Natural killer cell treated with Interleukin-12 subunit alpha and Interleukin-12 subunit beta and Interleukin-15 and Interleukin-18, amount 100 ng/mL, for 72 hours (primary cell): Measurements from ENCODE around the gene VASH1. TPM values are rescaled to one million over a fixed set of nuclear protein-coding genes. Genes with fewer than 3 reads are reported as not detected.
A peak's percentile ranks its signal among the peaks of the same experiment; 100 is the strongest.

ENCODE experiments used
- ATAC-seq, 2 donors: fragments of 150-1000 bp; cut with Tn5 transposase in 1 of 2; sonication (Bioruptor Pico), chemical (Tn5 transposase) in 1 of 2; 2 replicates each; pipeline ENCODE4 v1.10.0; 2021
- DNase-seq: peaks from one replicate; pipeline ENCODE4 v3.0.0; 2022; ENCODE audit warnings: low spot score
- H3K27ac Mint-ChIP-seq, 2 donors: 1 replicate in 1 of 2; 2 replicates in 1 of 2; pipeline ENCODE4 v1.8.0; 2022; ENCODE audit warnings: mixed read lengths in 2 of 2, mild to moderate bottlenecking in 1 of 2, moderate library complexity in 1 of 2
- H3K27me3 Mint-ChIP-seq, 2 donors: 1 replicate in 1 of 2; 2 replicates in 1 of 2; pipeline ENCODE4 v1.8.0; 2022; ENCODE audit warnings: mixed read lengths in 2 of 2
- H3K36me3 Mint-ChIP-seq: one replicate; pipeline ENCODE4 v1.8.0; 2022; ENCODE audit warnings: mixed read lengths
- H3K4me1 Mint-ChIP-seq, 2 donors: 1 replicate in 1 of 2; 2 replicates in 1 of 2; pipeline ENCODE4 v1.8.0; 2022; ENCODE audit warnings: low read depth in 2 of 2, mixed read lengths in 2 of 2, mild to moderate bottlenecking in 1 of 2
- H3K4me3 Mint-ChIP-seq: one replicate; pipeline ENCODE4 v1.8.0; 2022; ENCODE audit warnings: mixed read lengths
- H3K9me3 Mint-ChIP-seq: 2 replicates; pipeline ENCODE4 v1.8.0; 2022; ENCODE audit warnings: mixed read lengths
- total RNA-seq, 2 donors: library from RNA; stranded (reverse); gene quantifications; one replicate each; pipeline ENCODE4 v1.2.3, GENCODE V29; 2022

VASH1 gene
- total RNA-seq, 2 donors from 2014 or later: 1.2 to 1.9 TPM

GRCh38 chr14:76808990-76809389 is 47.7 kb downstream of the VASH1 start:
- Mint-ChIP-seq H3K9me3 (no peaks in the 10 kb centered on the region), H3K36me3 (peaks cover 8% of the 10 kb centered on the region), H3K4me1 (peaks cover 16 to 17% of the 10 kb centered on the region in 2 donors), H3K4me3 (no peak overlapping the region), H3K27ac (no peak overlapping the region), H3K27me3 (no peaks in the 10 kb centered on the region)
- DNase-seq (no peak), ATAC-seq (no peak)

- H3K27me3 Mint-ChIP-seq: no peaks in the 10 kb centered on the region
- no peak for ATAC-seq
- H3K4me3 Mint-ChIP-seq: peak overlapping the region; percentile 89
- H3K27ac Mint-ChIP-seq: peak overlapping the region; percentile 82 to 92
- no peak for DNase-seq
- peaks cover 16 to 17% of the 10 kb centered on the region in 2 donors for H3K4me1 Mint-ChIP-seq
- H3K36me3 Mint-ChIP-seq: peaks cover 8% of the 10 kb centered on the region
- no peaks in the 10 kb centered on the region for H3K9me3 Mint-ChIP-seq
These were observed 49.3 kb downstream of the VASH1 start for GRCh38 chr14:76810525-76810924.

- ATAC-seq: peak in 1 of 2 donors; percentile 6
- Mint-ChIP-seq H3K36me3 (peaks cover 8% of the 10 kb centered on the region), H3K4me3 (peak overlapping the region; percentile 89)
These were observed 49.7 kb downstream of the VASH1 start for GRCh38 chr14:76810953-76811400.

GRCh38 chr14:76811561-76811960 is 50.3 kb downstream of the VASH1 start:
- Mint-ChIP-seq H3K4me3 (peak overlapping the region; percentile 89), H3K27me3 (no peaks in the 10 kb centered on the region), H3K4me1 (peaks cover 16 to 17% of the 10 kb centered on the region in 2 donors), H3K9me3 (no peaks in the 10 kb centered on the region), H3K27ac (peak overlapping the region; percentile 82 to 92), H3K36me3 (peaks cover 8% of the 10 kb centered on the region)
- no peak for DNase-seq
- no peak for ATAC-seq

More at GRCh38 chr14:76810953-76811400, 49.7 kb downstream of the VASH1 start:
- Mint-ChIP-seq H3K27me3 (no peaks in the 10 kb centered on the region), H3K27ac (peak overlapping the region; percentile 82 to 92), H3K4me1 (peaks cover 16 to 17% of the 10 kb centered on the region in 2 donors), H3K9me3 (no peaks in the 10 kb centered on the region)
- DNase-seq: no peak

- Mint-ChIP-seq H3K27ac (peak overlapping the region; percentile 82 to 92), H3K36me3 (peaks cover 6% of the 10 kb centered on the region), H3K4me3 (peak overlapping the region; percentile 89), H3K9me3 (no peaks in the 10 kb centered on the region), H3K4me1 (peaks cover 16 to 17% of the 10 kb centered on the region in 2 donors), H3K27me3 (no peaks in the 10 kb centered on the region)
- DNase-seq (no peak), ATAC-seq (no peak)
These were observed 50.8 kb downstream of the VASH1 start for GRCh38 chr14:76812093-76812421.

GRCh38 chr14:76812422-76813383 is 51.4 kb downstream of the VASH1 start, which contains the start of gene ANGEL1:
TSS of gene ANGEL1 (minus strand) at chr14:76812882. CDS start at chr14:76812827, 55 bp downstream.
- H3K27ac Mint-ChIP-seq: peak within 1 kb of the TSS; percentile 82 to 92
- H3K4me1 Mint-ChIP-seq: peaks cover 16 to 17% of the 10 kb centered on the region in 2 donors

DNA sequence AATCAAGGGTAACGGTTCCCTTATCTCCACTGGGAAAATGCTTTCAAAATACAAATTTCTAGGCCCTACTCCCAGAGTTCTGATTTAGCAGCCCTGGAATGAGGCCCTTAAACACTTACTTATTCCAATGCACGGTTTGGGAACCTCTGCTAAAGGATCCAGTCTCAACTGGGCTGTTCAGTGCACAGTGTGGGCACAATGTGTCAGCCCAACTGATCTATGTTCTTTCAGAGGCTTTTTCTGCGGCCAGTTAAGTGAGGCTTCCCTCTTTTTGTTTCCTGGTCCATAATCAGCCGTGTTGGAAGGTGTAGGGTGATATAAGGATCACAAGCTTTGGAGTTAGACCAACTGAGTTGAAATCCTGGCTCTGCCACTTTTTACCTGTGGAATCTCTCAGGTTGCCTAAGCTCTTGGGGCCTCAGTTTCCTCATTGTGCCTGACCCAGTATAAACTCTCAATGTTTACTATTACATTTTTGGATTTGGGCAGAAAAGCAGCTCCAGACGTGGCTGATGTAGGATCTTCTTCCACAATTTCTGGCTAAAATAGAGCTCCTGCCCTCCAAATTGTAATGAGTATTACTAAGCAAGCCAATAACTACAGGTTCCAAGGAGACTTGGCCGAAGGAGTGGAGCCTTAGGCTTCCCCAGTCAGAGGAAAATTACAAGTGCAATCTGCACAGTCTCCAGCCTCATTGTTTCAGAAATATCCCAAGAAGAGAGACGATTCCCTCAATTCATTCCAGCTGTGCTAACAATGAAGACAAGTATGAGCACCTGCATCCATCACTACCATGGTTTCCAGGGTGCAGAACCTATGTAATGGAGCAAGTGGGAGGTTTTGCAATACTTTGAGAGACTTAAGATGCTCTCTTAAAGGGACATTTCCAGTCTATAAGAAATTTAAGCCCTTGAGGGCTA is 53.7 kb downstream of the VASH1 start:
- Mint-ChIP-seq H3K27me3 (peaks cover 2% of the 10 kb centered on the region in 2 donors), H3K9me3 (no peaks in the 10 kb centered on the region), H3K36me3 (no peaks in the 10 kb centered on the region), H3K27ac (no peak overlapping the region), H3K4me3 (no peak overlapping the region), H3K4me1 (peaks cover 16 to 17% of the 10 kb centered on the region in 2 donors)
- ATAC-seq (no peak), DNase-seq (no peak)

More at GRCh38 chr14:76812422-76813383, 51.4 kb downstream of the VASH1 start, which contains the start of gene ANGEL1:
- ATAC-seq (peak; percentile 97 to 98), DNase-seq (peak; percentile 97)
- H3K4me3 Mint-ChIP-seq: peak within 1 kb of the TSS; percentile 89
- no peaks in the 10 kb centered on the region for H3K9me3 Mint-ChIP-seq
- no peaks in the 10 kb centered on the region for H3K27me3 Mint-ChIP-seq
- peaks cover 5% of the 10 kb centered on the region for H3K36me3 Mint-ChIP-seq

DNA sequence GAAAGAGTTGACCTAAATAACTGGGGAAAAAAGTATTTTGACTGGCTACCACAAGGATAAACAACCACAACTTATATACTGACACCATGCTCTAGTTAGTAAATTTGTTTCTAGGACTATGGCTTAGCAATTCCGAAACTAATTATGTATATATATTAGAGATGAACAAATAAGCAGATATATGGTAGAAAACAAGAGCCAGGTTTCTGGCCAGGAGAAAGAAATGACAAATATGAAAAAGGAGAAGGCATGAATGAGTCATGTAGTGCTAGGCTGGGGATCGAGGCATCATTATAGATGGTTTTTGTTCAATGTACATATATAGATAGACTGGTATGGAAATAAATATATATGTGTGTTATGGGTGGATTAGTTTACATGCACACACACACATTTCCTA is 59.4 kb downstream of the VASH1 start:
- Mint-ChIP-seq H3K36me3 (no peaks in the 10 kb centered on the region), H3K27me3 (peaks cover 17 to 27% of the 10 kb centered on the region in 2 donors), H3K4me1 (no peaks in the 10 kb centered on the region), H3K9me3 (no peaks in the 10 kb centered on the region), H3K27ac (no peak overlapping the region), H3K4me3 (no peak overlapping the region)
- DNase-seq (no peak), ATAC-seq (no peak)

- Mint-ChIP-seq H3K27ac (no peak within 1 kb of the TSS), H3K36me3 (no peaks in the 10 kb centered on the region), H3K4me3 (no peak within 1 kb of the TSS), H3K27me3 (peaks cover 16 to 18% of the 10 kb centered on the region in 2 donors), H3K9me3 (no peaks in the 10 kb centered on the region), H3K4me1 (no peaks in the 10 kb centered on the region)
- DNase-seq: no peak
- no peak for ATAC-seq
These were observed 64.9 kb downstream of the VASH1 start, which contains the start of gene LRRC74A for GRCh38 chr14:76826122-76826521. TSS of gene LRRC74A (plus strand) at chr14:76826408. CDS start at chr14:76826698, 290 bp downstream.

- H3K4me3 Mint-ChIP-seq: no peak overlapping the region
- no peaks in the 10 kb centered on the region for H3K9me3 Mint-ChIP-seq
- DNase-seq (no peak), ATAC-seq (no peak)
- H3K27me3 Mint-ChIP-seq: peaks cover 16% of the 10 kb centered on the region in 2 donors
- no peak overlapping the region for H3K27ac Mint-ChIP-seq
- H3K4me1 Mint-ChIP-seq: no peaks in the 10 kb centered on the region
- no peaks in the 10 kb centered on the region for H3K36me3 Mint-ChIP-seq
These were observed 66.5 kb downstream of the VASH1 start for GRCh38 chr14:76827696-76828296.

DNA sequence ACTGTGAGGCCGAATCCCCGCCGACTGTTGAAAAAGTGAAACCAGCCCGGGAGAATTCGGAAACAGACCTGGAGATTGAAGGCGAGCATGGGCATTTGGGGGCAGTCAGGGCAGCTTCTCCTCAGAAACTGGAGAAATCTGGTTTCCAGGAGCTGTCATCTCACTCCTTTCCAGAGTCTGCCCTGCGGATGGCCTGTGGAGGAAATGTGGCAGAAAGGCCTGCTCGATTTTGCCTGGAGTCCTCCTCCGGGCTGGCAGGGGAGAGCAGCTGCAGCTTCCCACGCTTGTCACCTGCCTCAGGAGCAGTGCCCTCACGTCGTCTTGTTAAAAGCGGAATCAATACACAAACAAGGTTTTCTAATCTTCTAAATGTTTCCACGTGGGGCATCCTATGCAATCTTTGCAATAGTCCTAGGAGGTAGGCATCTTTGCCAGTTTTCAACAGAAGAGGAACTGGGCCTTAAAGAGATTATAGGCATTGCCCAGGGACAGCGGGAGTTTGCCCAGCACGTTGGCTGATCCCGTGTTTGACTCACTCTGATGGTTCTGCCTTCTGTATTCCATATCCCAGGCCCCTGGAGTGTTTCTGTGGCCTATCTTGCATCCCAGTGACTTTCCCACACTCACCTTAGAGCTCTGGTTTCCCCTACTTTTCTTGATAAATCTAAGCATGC is 67.2 kb downstream of the VASH1 start:
- H3K36me3 Mint-ChIP-seq: no peaks in the 10 kb centered on the region
- no peak overlapping the region for H3K4me3 Mint-ChIP-seq
- ATAC-seq: no peak

DNA sequence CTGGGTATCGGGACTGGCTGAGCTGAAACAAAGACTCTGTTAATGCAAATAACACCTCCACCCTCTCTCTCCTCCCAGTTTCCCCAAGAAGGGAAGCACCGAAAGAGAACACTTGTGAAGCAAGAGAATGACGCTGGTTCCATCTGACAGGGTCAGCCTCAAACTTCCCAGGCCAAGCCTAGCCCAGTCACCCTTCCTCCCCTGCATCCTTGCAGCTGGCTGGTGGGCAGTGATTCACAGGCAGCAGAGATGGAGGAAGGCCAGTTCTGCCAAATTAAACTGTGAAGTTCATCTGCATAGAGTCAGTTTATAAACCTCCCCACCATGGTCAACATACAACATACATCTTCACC is 67.7 kb downstream of the VASH1 start:
- ATAC-seq (no peak), DNase-seq (no peak)
- peaks cover 10 to 20% of the 10 kb centered on the region in 2 donors for H3K27me3 Mint-ChIP-seq
- no peak overlapping the region for H3K27ac Mint-ChIP-seq
- no peak overlapping the region for H3K4me3 Mint-ChIP-seq
- H3K9me3 Mint-ChIP-seq: no peaks in the 10 kb centered on the region
- H3K36me3 Mint-ChIP-seq: no peaks in the 10 kb centered on the region
- no peaks in the 10 kb centered on the region for H3K4me1 Mint-ChIP-seq

More for the DNA sequence above, 67.2 kb downstream of the VASH1 start:
- no peaks in the 10 kb centered on the region for H3K4me1 Mint-ChIP-seq
- no peaks in the 10 kb centered on the region for H3K9me3 Mint-ChIP-seq
- H3K27me3 Mint-ChIP-seq: peaks cover 10 to 18% of the 10 kb centered on the region in 2 donors
- no peak for DNase-seq
- H3K27ac Mint-ChIP-seq: no peak overlapping the region
